GM19452 (cell line): Measurements from ENCODE around the gene RIPK3.

Source experiments
- ATAC-seq: cut with Tn5 transposase; IDR thresholded peaks from one replicate; pipeline ENCODE4 v1.9.1; 2021; ENCODE audit not compliant: unreplicated experiment

The RIPK3 gene

GRCh38 chr14:24324024-24324423 lies 15.8 kb downstream of the RIPK3 start:
- no peak for ATAC-seq

GRCh38 chr14:24323341-24323740 lies 16.4 kb downstream of the RIPK3 start:
- ATAC-seq = no peak

GRCh38 chr14:24322672-24323071 lies 17.1 kb downstream of the RIPK3 start:
- no peak for ATAC-seq

DNA sequence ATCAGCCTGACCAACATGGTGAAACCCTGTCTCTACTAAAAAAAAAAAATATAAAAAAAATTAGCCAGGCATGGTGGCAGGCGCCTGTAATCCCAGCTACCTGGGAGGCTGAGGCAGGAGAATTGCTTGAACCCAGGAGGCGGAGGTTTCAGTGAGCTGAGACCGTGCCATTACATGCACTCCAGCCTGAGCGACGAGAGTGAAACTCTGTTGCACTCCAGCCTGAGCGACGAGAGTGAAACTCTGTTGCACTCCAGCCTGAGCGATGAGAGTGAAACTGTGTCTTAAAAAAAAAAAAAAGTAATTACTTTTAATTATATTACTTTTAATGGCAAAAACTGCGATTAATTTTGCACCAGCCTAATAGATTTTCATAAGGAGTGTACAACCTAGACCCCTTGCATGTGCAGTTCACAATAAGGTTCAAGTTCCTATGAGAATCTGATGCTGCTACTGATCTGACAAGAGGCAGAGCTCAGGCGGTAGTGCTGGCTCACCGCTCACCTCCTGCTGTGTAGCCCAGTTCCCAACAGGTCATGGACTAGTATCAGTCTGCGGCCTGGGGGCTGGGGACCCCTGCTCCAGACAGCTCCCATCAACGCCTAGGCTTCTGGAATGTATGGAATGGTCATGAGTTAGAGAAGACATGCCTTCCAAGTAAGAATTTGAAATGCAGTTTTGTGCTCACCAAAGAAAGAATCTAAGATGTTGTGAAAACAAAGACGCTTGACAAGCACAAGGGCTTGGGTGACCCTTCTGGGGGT lies 18.4 kb downstream of the RIPK3 start:
- ATAC-seq = no peak

- ATAC-seq = no peak
Measured at GRCh38 chr14:24317141-24317928, 22.5 kb downstream of the RIPK3 start.

DNA sequence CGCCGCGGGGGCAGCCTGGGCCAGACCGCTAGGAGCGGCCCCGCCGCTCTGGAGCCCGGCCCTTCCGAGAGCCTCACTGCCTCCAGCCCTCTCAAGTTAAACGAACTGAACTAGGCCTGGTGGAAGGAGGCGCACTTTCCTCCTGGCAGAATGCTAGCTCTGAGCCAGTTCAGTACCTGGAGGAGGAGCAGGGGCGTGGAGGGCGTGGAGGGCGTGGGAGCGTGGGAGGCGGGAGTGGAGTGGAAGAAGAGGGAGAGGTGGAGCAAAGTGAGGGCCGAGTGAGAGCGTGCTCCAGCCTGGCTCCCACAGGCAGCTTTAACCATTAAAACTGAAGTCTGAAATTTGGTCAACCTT lies 23.2 kb downstream of the RIPK3 start:
- ATAC-seq = no peak

- no peak for ATAC-seq
Measured at GRCh38 chr14:24315807-24316596, 23.8 kb downstream of the RIPK3 start.

- no peak for ATAC-seq
Measured at GRCh38 chr14:24315243-24315806, 24.5 kb downstream of the RIPK3 start.

DNA sequence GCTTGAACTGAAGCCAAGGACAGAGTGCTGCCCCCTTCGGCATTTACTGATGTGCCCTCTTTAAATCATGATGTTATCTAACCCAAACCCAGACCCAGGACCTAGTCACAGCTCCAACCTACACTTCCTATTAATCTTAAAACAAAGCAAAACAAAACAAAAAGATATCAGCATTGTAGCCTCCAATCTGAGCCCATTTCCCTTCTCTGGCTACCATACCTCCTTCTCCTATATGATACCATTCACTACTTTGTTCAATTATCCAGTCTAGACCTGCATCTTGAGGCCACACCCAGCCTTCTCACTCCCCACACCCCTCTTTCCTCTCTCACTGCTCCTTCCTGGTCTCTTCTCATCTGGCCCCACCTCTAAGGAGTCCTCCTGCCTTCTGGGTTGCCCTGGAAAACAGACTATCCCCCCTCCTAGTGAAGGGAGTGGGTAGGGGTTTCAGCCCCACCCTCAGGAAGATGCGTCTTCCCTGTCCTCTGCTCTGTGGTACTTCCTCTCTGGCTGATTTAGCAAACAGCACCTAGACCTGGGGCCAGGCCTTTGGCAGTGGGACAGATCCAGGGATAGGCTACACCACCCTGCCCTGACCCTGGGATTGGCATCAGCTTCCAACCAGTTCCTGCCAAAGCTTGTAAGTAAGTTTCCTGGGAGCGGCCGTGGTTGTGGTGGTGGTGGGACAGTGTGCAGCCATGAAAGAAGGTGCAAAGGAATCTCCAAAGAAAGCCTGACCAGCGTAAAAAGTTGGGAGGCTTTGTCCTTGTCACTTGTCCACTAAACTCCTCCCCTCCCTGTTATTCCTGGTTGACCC lies 25.2 kb downstream of the RIPK3 start:
- ATAC-seq = no peak

DNA sequence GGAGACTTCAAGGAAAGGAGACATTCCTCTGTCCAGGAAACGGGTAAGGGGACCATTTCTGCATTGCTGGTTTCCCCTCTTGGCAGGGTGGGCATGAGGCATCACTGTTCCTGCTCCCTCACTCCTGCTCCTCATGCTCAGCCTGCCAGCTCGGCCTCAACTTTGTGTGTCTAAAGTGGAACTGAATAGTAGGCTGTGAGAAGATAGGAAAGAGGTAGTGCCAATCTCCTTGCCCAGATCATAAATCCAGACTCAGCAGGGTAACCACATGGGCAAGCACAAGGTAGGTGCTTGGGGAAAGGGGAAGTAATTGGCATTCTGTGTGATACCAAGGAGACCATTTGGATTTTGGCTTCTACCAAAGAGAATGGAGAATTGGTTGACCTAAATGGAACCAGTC lies 25.9 kb downstream of the RIPK3 start:
- ATAC-seq = no peak

GRCh38 chr14:24312736-24313507 lies 26.9 kb downstream of the RIPK3 start:
- no peak for ATAC-seq

- ATAC-seq = no peak
Measured at GRCh38 chr14:24311837-24312615, 27.8 kb downstream of the RIPK3 start.

DNA sequence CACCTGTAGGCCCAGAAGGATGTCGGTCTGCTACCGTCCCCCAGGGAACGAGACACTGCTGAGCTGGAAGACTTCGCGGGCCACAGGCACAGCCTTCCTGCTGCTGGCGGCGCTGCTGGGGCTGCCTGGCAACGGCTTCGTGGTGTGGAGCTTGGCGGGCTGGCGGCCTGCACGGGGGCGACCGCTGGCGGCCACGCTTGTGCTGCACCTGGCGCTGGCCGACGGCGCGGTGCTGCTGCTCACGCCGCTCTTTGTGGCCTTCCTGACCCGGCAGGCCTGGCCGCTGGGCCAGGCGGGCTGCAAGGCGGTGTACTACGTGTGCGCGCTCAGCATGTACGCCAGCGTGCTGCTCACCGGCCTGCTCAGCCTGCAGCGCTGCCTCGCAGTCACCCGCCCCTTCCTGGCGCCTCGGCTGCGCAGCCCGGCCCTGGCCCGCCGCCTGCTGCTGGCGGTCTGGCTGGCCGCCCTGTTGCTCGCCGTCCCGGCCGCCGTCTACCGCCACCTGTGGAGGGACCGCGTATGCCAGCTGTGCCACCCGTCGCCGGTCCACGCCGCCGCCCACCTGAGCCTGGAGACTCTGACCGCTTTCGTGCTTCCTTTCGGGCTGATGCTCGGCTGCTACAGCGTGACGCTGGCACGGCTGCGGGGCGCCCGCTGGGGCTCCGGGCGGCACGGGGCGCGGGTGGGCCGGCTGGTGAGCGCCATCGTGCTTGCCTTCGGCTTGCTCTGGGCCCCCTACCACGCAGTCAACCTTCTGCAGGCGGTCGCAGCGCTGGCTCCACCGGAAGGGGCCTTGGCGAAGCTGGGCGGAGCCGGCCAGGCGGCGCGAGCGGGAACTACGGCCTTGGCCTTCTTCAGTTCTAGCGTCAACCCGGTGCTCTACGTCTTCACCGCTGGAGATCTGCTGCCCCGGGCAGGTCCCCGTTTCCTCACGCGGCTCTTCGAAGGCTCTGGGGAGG lies 28.9 kb downstream of the RIPK3 start, which contains the start of gene LTB4R:
Gene LTB4R (plus strand): TSS at position 857 of the 959 bp plus-strand sequence. CDS start 4,150 bp downstream, outside the sequence.
- peak; percentile 66 for ATAC-seq

DNA sequence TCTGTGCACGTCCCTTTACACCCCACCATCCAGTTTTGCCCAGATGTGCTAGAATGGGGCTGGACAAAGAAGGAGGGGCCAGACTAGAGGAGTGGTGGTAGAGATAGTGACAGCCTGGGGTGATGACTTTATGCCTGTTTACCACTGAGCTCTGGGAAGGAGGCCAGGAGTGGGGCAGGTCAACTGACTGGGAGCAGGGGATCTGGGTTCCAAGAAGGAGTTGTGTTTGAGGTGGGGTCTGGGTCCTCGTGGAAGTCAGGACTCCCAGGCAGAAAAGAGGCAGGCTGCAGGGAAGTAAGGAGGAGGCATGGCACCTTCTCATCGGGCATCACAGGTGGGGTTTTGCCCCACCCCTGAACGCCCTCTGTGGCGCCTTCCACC lies 29.5 kb downstream of the RIPK3 start:
- ATAC-seq = no peak

- no peak for ATAC-seq
Measured at GRCh38 chr14:24309538-24310264, 30.1 kb downstream of the RIPK3 start, which contains the start of gene LTB4R2. LTB4R2 (plus strand) TSS chr14:24310140; CDS start chr14:24310665, 525 bp downstream.

GRCh38 chr14:24308342-24309124 lies 31.3 kb downstream of the RIPK3 start:
- ATAC-seq = no peak
